DMS 273 treated with DMSO at 0.1 percent for 48 hours (cell line): ENCODE results near the gene ATXN7L1.

Experiments used
- DNase-seq: peaks from one replicate; lab custom pipeline; 2025; lab: John Stamatoyannopoulos, UW

The ATXN7L1 gene

GRCh38 chr7:105778956-105779355 is 97.4 kb downstream of the ATXN7L1 start:
- DNase-seq, result no peak

- DNase-seq, result no peak
Measured at GRCh38 chr7:105776986-105777910, 99.2 kb downstream of the ATXN7L1 start.

GRCh38 chr7:105776068-105776790 is 100.2 kb downstream of the ATXN7L1 start:
- no peak for DNase-seq

- DNase-seq, result no peak
Measured at GRCh38 chr7:105775580-105775979, 100.8 kb downstream of the ATXN7L1 start.

- no peak for DNase-seq
Measured at GRCh38 chr7:105773030-105773460, 103.4 kb downstream of the ATXN7L1 start.

GRCh38 chr7:105769901-105770628 is 106.3 kb downstream of the ATXN7L1 start:
- DNase-seq, result no peak

GRCh38 chr7:105768898-105769507 is 107.4 kb downstream of the ATXN7L1 start:
- no peak for DNase-seq

- no peak for DNase-seq
Measured at GRCh38 chr7:105768117-105768516, 108.3 kb downstream of the ATXN7L1 start.

GRCh38 chr7:105766421-105767073 is 109.9 kb downstream of the ATXN7L1 start:
- DNase-seq, result no peak

GRCh38 chr7:105765846-105766245 is 110.6 kb downstream of the ATXN7L1 start:
- no peak for DNase-seq

- DNase-seq, result no peak
Measured at GRCh38 chr7:105764506-105764905, 111.9 kb downstream of the ATXN7L1 start.

- no peak for DNase-seq
Measured at GRCh38 chr7:105760551-105761447, 115.6 kb downstream of the ATXN7L1 start.

- DNase-seq, result peak; percentile 67
Measured at GRCh38 chr7:105759670-105760550, 116.5 kb downstream of the ATXN7L1 start.

- DNase-seq, result no peak
Measured at GRCh38 chr7:105756367-105756766, 120.0 kb downstream of the ATXN7L1 start.

GRCh38 chr7:105752671-105753275 is 123.6 kb downstream of the ATXN7L1 start:
- DNase-seq, result no peak

GRCh38 chr7:105751054-105751453 is 125.3 kb downstream of the ATXN7L1 start:
- no peak for DNase-seq

- no peak for DNase-seq
Measured at GRCh38 chr7:105748701-105749100, 127.7 kb downstream of the ATXN7L1 start.

- no peak for DNase-seq
Measured at GRCh38 chr7:105745681-105746330, 130.6 kb downstream of the ATXN7L1 start.
